GM12878 (cell line): ENCODE measurements around the gene LENG9. TPM values are rescaled to one million over a fixed set of nuclear protein-coding genes. Genes with fewer than 3 reads are reported as not detected.

ENCODE experiments used
- BRCA1 ChIP-seq: IDR thresholded peaks from 2 replicates; pipeline ENCODE4 v1.6.1; 2011; ENCODE audit warnings: low read depth, low read length, improper control_type of control experiment
- CREM ChIP-seq: IDR thresholded peaks from 2 replicates; pipeline ENCODE4 v1.6.1; 2014; ENCODE audit warnings: antibody characterized with exemption, low read depth
- E2F4 ChIP-seq: IDR thresholded peaks from 2 replicates; pipeline ENCODE4 v1.6.1; 2012; ENCODE audit warnings: low read depth, low read length, improper control_type of control experiment
- HDGF ChIP-seq: fragments of 450-650 bp; IDR thresholded peaks from 2 replicates; pipeline ENCODE4 v1.6.1; 2016; ENCODE audit warnings: antibody characterized with exemption
- IRF4 ChIP-seq: IDR thresholded peaks from 2 replicates; pipeline ENCODE4 v1.6.1; 2011; ENCODE audit warnings: low read depth, low read length
- IRF5 ChIP-seq: fragments of 450-650 bp; IDR thresholded peaks from 2 replicates; pipeline ENCODE4 v1.6.1; 2017; ENCODE audit warnings: borderline replicate concordance
- MAX ChIP-seq: IDR thresholded peaks from 2 replicates; pipeline ENCODE4 v1.6.1; 2012; ENCODE audit warnings: low read depth, low read length, improper control_type of control experiment
- MEF2B ChIP-seq: fragments of 450-650 bp; IDR thresholded peaks from 2 replicates; pipeline ENCODE4 v1.6.1; 2018; ENCODE audit warnings: mild to moderate bottlenecking, moderate library complexity; ENCODE audit not compliant: partially characterized antibody, poor library complexity, severe bottlenecking
- MXI1 ChIP-seq: fragments of 150-350 bp; IDR thresholded peaks from 2 replicates; pipeline ENCODE4 v1.6.1; 2011; ENCODE audit warnings: low read depth, mild to moderate bottlenecking, inconsistent platforms, low read length, improper control_type of control experiment
- NFYB ChIP-seq: IDR thresholded peaks from 2 replicates; pipeline ENCODE4 v1.6.1; 2011; ENCODE audit warnings: low read depth, mild to moderate bottlenecking, low read length, improper control_type of control experiment, moderate library complexity; ENCODE audit not compliant: insufficient read depth
- NKRF ChIP-seq: fragments of 450-650 bp; conservative IDR thresholded peaks from 2 replicates; pipeline ENCODE4 v1.6.1; 2017; ENCODE audit warnings: mild to moderate bottlenecking, moderate library complexity
- POLR2AphosphoS2 ChIP-seq: IDR thresholded peaks from 2 replicates; pipeline ENCODE4 v1.6.1; 2011; ENCODE audit warnings: low read depth, mild to moderate bottlenecking, low read length, improper control_type of control experiment, moderate library complexity
- PRDM15 ChIP-seq: fragments of 450-650 bp; formaldehyde crosslinking; IDR thresholded peaks from 2 replicates; pipeline ENCODE4 v1.4.0; 2020; ENCODE audit warnings: mild to moderate bottlenecking, moderate library complexity
- RB1 ChIP-seq: fragments of 450-650 bp; formaldehyde crosslinking; IDR thresholded peaks from 2 replicates; pipeline ENCODE4 v1.6.1; 2017; ENCODE audit warnings: mild to moderate bottlenecking, borderline replicate concordance
- RFX5 ChIP-seq: IDR thresholded peaks from 2 replicates; pipeline ENCODE4 v1.6.1; 2011; ENCODE audit warnings: low read depth, low read length, improper control_type of control experiment
- RUNX3 ChIP-seq: IDR thresholded peaks from 2 replicates; pipeline ENCODE4 v1.6.1; 2012; ENCODE audit warnings: low read length, inconsistent platforms
- SRF ChIP-seq, 2 experiments: IDR thresholded peaks; 2 replicates each; pipeline ENCODE4 v1.6.1; 2011; ENCODE audit warnings: low read depth in 2 of 2, low read length in 2 of 2, mild to moderate bottlenecking in 1 of 2, moderate library complexity in 1 of 2
- USF1 ChIP-seq: IDR thresholded peaks from 2 replicates; pipeline ENCODE4 v1.6.1; 2011; ENCODE audit warnings: borderline replicate concordance, low read depth, mild to moderate bottlenecking, moderate library complexity, mixed read lengths, low read length; ENCODE audit not compliant: insufficient read depth; ENCODE audit errors: extremely low read length
- ZNF24 ChIP-seq: fragments of 450-650 bp; IDR thresholded peaks from 2 replicates; pipeline ENCODE4 v1.6.1; 2017; ENCODE audit warnings: antibody characterized with exemption, mild to moderate bottlenecking
- ZNF622 ChIP-seq: fragments of 450-650 bp; IDR thresholded peaks from 2 replicates; pipeline ENCODE4 v1.6.1; 2017; ENCODE audit warnings: mild to moderate bottlenecking, inconsistent platforms
- polyA plus RNA-seq, 11 experiments: library from polyadenylated mRNA; depleted of rRNA in 4 of 11; unstranded in 6 of 11; stranded (reverse) in 5 of 11; fragments of >200 nt; fragmentation: Nextera tagmentation in 4 of 11; fragmentation: Illumina TruSeq in 1 of 11; extraction: Ambion mirVana in 4 of 11; extraction: Trizol in 1 of 11; gene quantifications; 1 replicate in 1 of 11; 2 replicates in 10 of 11; pipeline versions ENCODE4 v1.2.1 to v1.2.3, GENCODE V29; 2011 to 2016; ENCODE audit warnings: inconsistent platforms in 2 of 11, missing spikeins in 2 of 11, low read depth in 1 of 11
- total RNA-seq, 4 experiments: library from RNA; depleted of rRNA in 3 of 4; stranded (reverse); fragments of >200 nt in 3 of 4; fragmentation: Illumina TruSeq in 1 of 4; extraction: Trizol in 1 of 4; gene quantifications; 2 replicates each; pipeline versions ENCODE4 v1.2.1 to v1.2.3, GENCODE V29; 2013 to 2021

Gene LENG9
- total and polyA plus RNA-seq, 10 of the 15 experiments (the other 5 are each of a cell fraction or from before 2014, with no cell fraction given): 0.09 to 2.9 (median 0.76) TPM; not detected in 1

GRCh38 chr19:54448774-54449700, 14.5 kb downstream of the LENG9 start, which contains the start of gene LENG8 (continued):
- TF ChIP-seq ZNF622 (no peak), IRF5 (no peak), NKRF (peak; percentile 61), NFYB (peak; percentile 94), USF1 (no peak), RFX5 (no peak; the same call in 1 of the 2 replicates), POLR2AphosphoS2 (peak; percentile 93), PRDM15 (CRISPR knock-in tag) (no peak), RB1 (peak; percentile 92), IRF4 (no peak), SRF (IDR thresholded peaks at IDR 0.05; ENCODE audit: low read depth in 2 of 2, low read length in 2 of 2) (peak; percentile 99), HDGF (peak; percentile 90), MAX (no peak), RUNX3 (peak; percentile 84), MXI1 (peak; percentile 66), ZNF24 (no peak), BRCA1 (peak; percentile 5; the same call in 1 of the 2 replicates), E2F4 (no peak), CREM (peak; percentile 97), MEF2B (peak; percentile 24)
